IMR-90 (cell line): ENCODE data around the gene CLBA1. TPM values are rescaled to one million over a fixed set of nuclear protein-coding genes. Genes with fewer than 3 reads are reported as not detected.

Experiments used
- ATAC-seq: fragments of 200-7000 bp; cut with Tn5 transposase; 2 replicates; pipeline ENCODE4 v1.9.1; 2020; ENCODE audit warnings: low read depth, mild to moderate bottlenecking, moderate library complexity
- BruUV-seq: library from RNA; stranded (reverse); fragments of 400-500 nt; replicated peaks from 2 replicates; lab custom pipeline; 2021; lab: Mats Ljungman, UMichigan
- CTCF ChIA-PET: fragments of 300-600 bp; formaldehyde crosslinking; extraction: SDS; loops from one replicate; lab custom pipeline; 2021; ENCODE audit warnings: antibody characterized with exemption; lab: Yijun Ruan, JAX
- POLR2A ChIA-PET: fragments of 300-600 bp; sonication (Branson Sonifier 250); formaldehyde crosslinking; loops from one replicate; lab custom pipeline; 2022; ENCODE audit warnings: antibody characterized with exemption; ENCODE audit not compliant: unreplicated experiment; lab: Charles Lee
- DNase-seq: peaks from one replicate; pipeline ENCODE4 v3.0.0; 2013
- H2AFZ ChIP-seq: replicated peaks from 2 replicates; pipeline ENCODE3; 2013; ENCODE audit warnings: low read length, mild to moderate bottlenecking; ENCODE audit not compliant: poor library complexity
- H2AK5ac ChIP-seq: 2 replicates; pipeline ENCODE4 v1.6.1; 2013; ENCODE audit warnings: low read depth, low read length, inconsistent platforms
- H2AK9ac ChIP-seq: replicated peaks from 2 replicates; pipeline ENCODE3; 2013; ENCODE audit warnings: mild to moderate bottlenecking, low read depth, low read length, moderate library complexity; ENCODE audit not compliant: poor library complexity
- H2BK120ac ChIP-seq: 2 replicates; pipeline ENCODE4 v1.6.1; 2013; ENCODE audit warnings: low read depth, low read length, inconsistent platforms
- H2BK15ac ChIP-seq: 3 replicates; pipeline ENCODE4 v1.6.1; 2013; ENCODE audit warnings: low read depth, low read length, inconsistent platforms
- H2BK20ac ChIP-seq: 2 replicates; pipeline ENCODE4 v1.6.1; 2013; ENCODE audit warnings: low read depth, mild to moderate bottlenecking, inconsistent platforms, low read length, moderate library complexity
- H2BK5ac ChIP-seq: 2 replicates; pipeline ENCODE4 v1.6.1; 2013; ENCODE audit warnings: mild to moderate bottlenecking, low read depth, low read length, inconsistent platforms; ENCODE audit not compliant: poor library complexity, severe bottlenecking
- H3K14ac ChIP-seq: replicated peaks from 2 replicates; pipeline ENCODE4 v1.6.1; 2013; ENCODE audit warnings: low read depth, low read length, inconsistent platforms
- H3K18ac ChIP-seq: 2 replicates; pipeline ENCODE4 v1.6.1; 2013; ENCODE audit warnings: low read depth, low read length, control low read depth
- H3K23ac ChIP-seq: 2 replicates; pipeline ENCODE4 v1.6.1; 2013; ENCODE audit warnings: low read depth, low read length, inconsistent platforms
- H3K27ac ChIP-seq: 2 replicates; pipeline ENCODE4 v1.5.1; 2013; ENCODE audit warnings: mild to moderate bottlenecking, control low read depth, low read length; ENCODE audit not compliant: insufficient read depth
- H3K27me3 ChIP-seq: 2 replicates; pipeline ENCODE4 v1.6.1; 2013; ENCODE audit warnings: low read length; ENCODE audit not compliant: control insufficient read depth, insufficient read depth
- H3K36me3 ChIP-seq: 2 replicates; pipeline ENCODE4 v1.6.1; 2013; ENCODE audit warnings: low read length, mixed read lengths; ENCODE audit not compliant: control insufficient read depth, insufficient read depth
- H3K4ac ChIP-seq: 2 replicates; pipeline ENCODE4 v1.6.1; 2013; ENCODE audit warnings: low read depth, low read length, inconsistent platforms
- H3K4me1 ChIP-seq: 2 replicates; pipeline ENCODE4 v1.6.1; 2013; ENCODE audit warnings: low read length, mixed read lengths; ENCODE audit not compliant: control insufficient read depth, insufficient read depth
- H3K4me2 ChIP-seq: 2 replicates; pipeline ENCODE4 v1.6.1; 2013; ENCODE audit warnings: low read depth, mild to moderate bottlenecking, control low read depth, low read length, moderate library complexity
- H3K4me3 ChIP-seq: 2 replicates; pipeline ENCODE4 v1.5.1; 2013; ENCODE audit warnings: low read depth, mild to moderate bottlenecking, control low read depth, low read length, moderate library complexity; ENCODE audit not compliant: insufficient read depth
- H3K56ac ChIP-seq: 2 replicates; pipeline ENCODE4 v1.6.1; 2013; ENCODE audit warnings: low read length, inconsistent platforms; ENCODE audit not compliant: insufficient read depth; ENCODE audit errors: extremely low read depth
- H3K79me1 ChIP-seq, 2 experiments: 2 replicates each; pipeline ENCODE4 v1.6.1; 2013; ENCODE audit warnings: low read length in 2 of 2, inconsistent platforms in 1 of 2, low read depth in 1 of 2
- H3K9ac ChIP-seq: 2 replicates; pipeline ENCODE4 v1.6.1; 2013; ENCODE audit warnings: low read depth, low read length, control low read depth
- H3K9me1 ChIP-seq: 2 replicates; pipeline ENCODE4 v1.6.1; 2013; ENCODE audit warnings: low read length, inconsistent platforms; ENCODE audit not compliant: insufficient read depth
- H3K9me3 ChIP-seq: 2 replicates; pipeline ENCODE4 v1.6.1; 2013; ENCODE audit warnings: low read length; ENCODE audit not compliant: control insufficient read depth, insufficient read depth
- H4K20me1 ChIP-seq: 2 replicates; pipeline ENCODE4 v1.6.1; 2013; ENCODE audit warnings: low read length, inconsistent platforms; ENCODE audit not compliant: insufficient read depth
- H4K5ac ChIP-seq: 2 replicates; pipeline ENCODE4 v1.6.1; 2013; ENCODE audit warnings: mild to moderate bottlenecking, low read depth, low read length, control low read depth
- H4K8ac ChIP-seq, 2 experiments: 2 replicates each; pipeline ENCODE4 v1.6.1; 2013; ENCODE audit warnings: low read depth in 2 of 2, low read length in 2 of 2, control low read depth in 1 of 2, inconsistent platforms in 1 of 2
- H4K91ac ChIP-seq: 2 replicates; pipeline ENCODE4 v1.6.1; 2013; ENCODE audit warnings: low read depth, low read length, inconsistent platforms; ENCODE audit not compliant: insufficient read depth
- BHLHE40 ChIP-seq: fragments of 150-350 bp; IDR thresholded peaks from 2 replicates; pipeline ENCODE4 v1.6.1; 2016; ENCODE audit warnings: mild to moderate bottlenecking, low read depth, low read length
- CEBPB ChIP-seq: IDR thresholded peaks from 2 replicates; pipeline ENCODE4 v1.6.1; 2012; ENCODE audit warnings: low read depth, low read length, improper control_type of control experiment
- CHD1 ChIP-seq: IDR thresholded peaks from 2 replicates; pipeline ENCODE4 v1.6.1; 2012; ENCODE audit warnings: low read depth, low read length, improper control_type of control experiment
- ELK1 ChIP-seq: fragments of 150-350 bp; IDR thresholded peaks from 2 replicates; pipeline ENCODE4 v1.6.1; 2016; ENCODE audit warnings: low read depth, mild to moderate bottlenecking, low read length, moderate library complexity, borderline replicate concordance
- FOS ChIP-seq: fragments of 150-350 bp; IDR thresholded peaks from 2 replicates; pipeline ENCODE4 v1.6.1; 2016; ENCODE audit warnings: low read depth, low read length
- MAZ ChIP-seq: IDR thresholded peaks from 2 replicates; pipeline ENCODE4 v1.6.1; 2012; ENCODE audit warnings: low read depth, mild to moderate bottlenecking, low read length, improper control_type of control experiment, moderate library complexity, borderline replicate concordance
- MXI1 ChIP-seq: IDR thresholded peaks from 2 replicates; pipeline ENCODE4 v1.6.1; 2012; ENCODE audit warnings: low read depth, mild to moderate bottlenecking, low read length, moderate library complexity, borderline replicate concordance
- NFE2L2 ChIP-seq: fragments of 150-350 bp; IDR thresholded peaks from 2 replicates; pipeline ENCODE4 v1.6.1; 2016; ENCODE audit warnings: low read depth, mild to moderate bottlenecking, low read length
- POLR2A ChIP-seq: IDR thresholded peaks from 2 replicates; pipeline ENCODE4 v1.6.1; 2012; ENCODE audit warnings: mild to moderate bottlenecking, low read depth, low read length
- RAD21 ChIP-seq: IDR thresholded peaks from 2 replicates; pipeline ENCODE4 v1.6.1; 2012; ENCODE audit warnings: low read length, improper control_type of control experiment
- RFX5 ChIP-seq: IDR thresholded peaks from 2 replicates; pipeline ENCODE4 v1.8.0; 2012; ENCODE audit warnings: low read depth, mild to moderate bottlenecking, low read length, moderate library complexity
- SMC3 ChIP-seq: fragments of 150-350 bp; IDR thresholded peaks from 2 replicates; pipeline ENCODE4 v1.6.1; 2016; ENCODE audit warnings: low read depth, mild to moderate bottlenecking, antibody characterized with exemption, low read length, moderate library complexity
- WGBS, 2 experiments: methylation state at CpG; one replicate each; pipeline versions ENCODE4 v1.1.5 to v1.1.7; 2013; ENCODE audit warnings: missing lambda C conversion rate in 2 of 2; ENCODE audit not compliant: insufficient read length in 1 of 2; ENCODE audit errors: extremely low coverage in 2 of 2; 5-methylcytosine and 5-hydroxymethylcytosine counted together
- dilution Hi-C: fragments of 300-500 bp; cut with HindIII; formaldehyde crosslinking; loops from one replicate; pipeline ENCODE4 v1.14.3; 2018; ENCODE audit warnings: low sequenced_read_pairs; ENCODE audit not compliant: unreplicated experiment
- in situ Hi-C: fragments of 300-500 bp; cut with MboI; formaldehyde crosslinking; loops from 3 replicates; pipeline ENCODE4 v1.14.3; 2019; ENCODE audit warnings: low sequenced_read_pairs, inconsistent platforms, mixed read lengths
- intact Hi-C: fragments of 100-400 bp; cut with micrococcal nuclease; formaldehyde crosslinking; loops from 2 replicates; pipeline ENCODE4 v1.10.0; 2022
- polyA plus RNA-seq, 3 experiments: library from polyadenylated mRNA; depleted of rRNA; stranded (reverse); fragments of >200 nt; gene quantifications; 2 replicates each; pipeline ENCODE4 v1.2.3, GENCODE V29; 2012; ENCODE audit warnings: low replicate concordance in 1 of 3
- total RNA-seq: library from RNA; depleted of rRNA; stranded (reverse); fragments of >200 nt; gene quantifications from 2 replicates; pipeline ENCODE4 v1.2.3, GENCODE V29; 2012
- TF ChIP-seq, protein P1 (sequence below): conservative IDR thresholded peaks from 2 replicates; pipeline ENCODE4 v1.5.1; 2012; ENCODE audit warnings: mild to moderate bottlenecking, low read depth, low read length, improper control_type of control experiment

CLBA1 gene
- total and polyA plus RNA-seq, 2 of the 4 experiments (the other 2 are of a cell fraction), result 2.7 to 6.2 TPM

GRCh38 chr14:105023144-105023543 lies 37.6 kb downstream of the CLBA1 start:
- POLR2A ChIA-PET, result no interaction called here
- peaks cover 15% of the 10 kb centered on the region for H4K20me1 ChIP-seq
- 87% methylated on average over 3 of the region's 11 CpGs; no CpG with 5 or more reads in 1 of the 2 experiments for WGBS, 2 experiments
- dilution Hi-C loops (no loop called here), intact Hi-C loops (no loop called here), in situ Hi-C loops (no loop called here)
- no peak overlapping the region for H2AK9ac ChIP-seq
- no peak for TF ChIP-seq CEBPB
- TF ChIP-seq RAD21, result no peak
- no peak for TF ChIP-seq POLR2A
- TF ChIP-seq CHD1, result no peak
- no peak for TF ChIP-seq ELK1
- TF ChIP-seq FOS, result no peak
- no peak for TF ChIP-seq RFX5
- no peak for TF ChIP-seq SMC3
- no peak for TF ChIP-seq BHLHE40
- TF ChIP-seq, protein P1, sequence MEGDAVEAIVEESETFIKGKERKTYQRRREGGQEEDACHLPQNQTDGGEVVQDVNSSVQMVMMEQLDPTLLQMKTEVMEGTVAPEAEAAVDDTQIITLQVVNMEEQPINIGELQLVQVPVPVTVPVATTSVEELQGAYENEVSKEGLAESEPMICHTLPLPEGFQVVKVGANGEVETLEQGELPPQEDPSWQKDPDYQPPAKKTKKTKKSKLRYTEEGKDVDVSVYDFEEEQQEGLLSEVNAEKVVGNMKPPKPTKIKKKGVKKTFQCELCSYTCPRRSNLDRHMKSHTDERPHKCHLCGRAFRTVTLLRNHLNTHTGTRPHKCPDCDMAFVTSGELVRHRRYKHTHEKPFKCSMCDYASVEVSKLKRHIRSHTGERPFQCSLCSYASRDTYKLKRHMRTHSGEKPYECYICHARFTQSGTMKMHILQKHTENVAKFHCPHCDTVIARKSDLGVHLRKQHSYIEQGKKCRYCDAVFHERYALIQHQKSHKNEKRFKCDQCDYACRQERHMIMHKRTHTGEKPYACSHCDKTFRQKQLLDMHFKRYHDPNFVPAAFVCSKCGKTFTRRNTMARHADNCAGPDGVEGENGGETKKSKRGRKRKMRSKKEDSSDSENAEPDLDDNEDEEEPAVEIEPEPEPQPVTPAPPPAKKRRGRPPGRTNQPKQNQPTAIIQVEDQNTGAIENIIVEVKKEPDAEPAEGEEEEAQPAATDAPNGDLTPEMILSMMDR, result no peak
- no peak for TF ChIP-seq NFE2L2
- no peak for TF ChIP-seq MAZ
- TF ChIP-seq MXI1, result no peak
- H4K5ac ChIP-seq, result no peak overlapping the region
- no peak overlapping the region for H2BK20ac ChIP-seq
- no peak overlapping the region for H3K9ac ChIP-seq
- H4K8ac ChIP-seq, result no peak overlapping the region
- no peak overlapping the region for H3K27ac ChIP-seq
- no peak overlapping the region for H2AFZ ChIP-seq
- H3K4me1 ChIP-seq, result peaks cover 12% of the 10 kb centered on the region
- H3K9me3 ChIP-seq, result no peaks in the 10 kb centered on the region
- no peak overlapping the region for H4K91ac ChIP-seq
- no peak overlapping the region for H3K4me3 ChIP-seq
- no TSS peak for BruUV-seq
- no peaks in the 10 kb centered on the region for H3K36me3 ChIP-seq
- CTCF ChIA-PET, result no interaction called here
- peaks cover 10 to 17% of the 10 kb centered on the region in 2 experiments; a peak in 3 of 4 replicates for H3K79me1 ChIP-seq
- H2BK15ac ChIP-seq, result no peak overlapping the region
- H2AK5ac ChIP-seq, result no peak overlapping the region
- H3K27me3 ChIP-seq, result no peaks in the 10 kb centered on the region
- no peak overlapping the region for H2BK120ac ChIP-seq
- DNase-seq, result no peak
- ATAC-seq, result no peak
- H3K23ac ChIP-seq, result no peak overlapping the region
- H3K4me2 ChIP-seq, result no peak overlapping the region
- H3K9me1 ChIP-seq, result peaks cover 7% of the 10 kb centered on the region
- no peak overlapping the region for H3K4ac ChIP-seq
- H3K14ac ChIP-seq, result no peak overlapping the region
- no peak overlapping the region for H3K56ac ChIP-seq
- no peak overlapping the region for H3K18ac ChIP-seq
- H2BK5ac ChIP-seq, result no peak overlapping the region
